ENCODE results near the gene FAM3A.

FAM3A gene

GRCh38 chrX:154466907-154467306, 49.1 kb downstream of the FAM3A start:
- TF ChIP-seq CTCF (IDR thresholded peaks at IDR 0.05; ENCODE audit: insufficient read depth, missing control alignments), result no peak
- FAIRE-seq, result no peak
- no peak for DNase-seq (ENCODE audit: insufficient read length, low spot score)

GRCh38 chrX:154466036-154466435, 50.0 kb downstream of the FAM3A start:
- TF ChIP-seq CTCF (IDR thresholded peaks at IDR 0.05; ENCODE audit: insufficient read depth, missing control alignments), result no peak
- DNase-seq (ENCODE audit: insufficient read length, low spot score), result no peak
- no peak for FAIRE-seq

GRCh38 chrX:154465601-154466000, 50.4 kb downstream of the FAM3A start:
- no peak for TF ChIP-seq CTCF (IDR thresholded peaks at IDR 0.05; ENCODE audit: insufficient read depth, missing control alignments)
- FAIRE-seq (no peak), DNase-seq (ENCODE audit: insufficient read length, low spot score) (no peak)

GRCh38 chrX:154464806-154465365, 51.1 kb downstream of the FAM3A start:
- no peak for TF ChIP-seq CTCF (IDR thresholded peaks at IDR 0.05; ENCODE audit: insufficient read depth, missing control alignments)
- DNase-seq (ENCODE audit: insufficient read length, low spot score) (no peak), FAIRE-seq (no peak)

GRCh38 chrX:154463611-154464220, 52.3 kb downstream of the FAM3A start:
- DNase-seq (ENCODE audit: insufficient read length, low spot score), result no peak
- TF ChIP-seq CTCF (IDR thresholded peaks at IDR 0.05; ENCODE audit: insufficient read depth, missing control alignments), result no peak
- FAIRE-seq, result no peak

GRCh38 chrX:154462396-154462795, 53.6 kb downstream of the FAM3A start:
- no peak for TF ChIP-seq CTCF (IDR thresholded peaks at IDR 0.05; ENCODE audit: insufficient read depth, missing control alignments)
- no peak for FAIRE-seq
- DNase-seq (ENCODE audit: insufficient read length, low spot score), result no peak

GRCh38 chrX:154460326-154460725, 55.7 kb downstream of the FAM3A start:
- TF ChIP-seq CTCF (IDR thresholded peaks at IDR 0.05; ENCODE audit: insufficient read depth, missing control alignments), result no peak
- DNase-seq (ENCODE audit: insufficient read length, low spot score), result no peak

More at GRCh38 chrX:154460326-154460725, 55.7 kb downstream of the FAM3A start:
- no peak for FAIRE-seq
